K562 (cell line): ENCODE results near the gene RNF144A. TPM values are rescaled to one million over a fixed set of nuclear protein-coding genes. Genes with fewer than 3 reads are reported as not detected.

ENCODE experiments used
- ATAC-seq: fragments of 200-7000 bp; cut with Tn5 transposase; 3 replicates; pipeline ENCODE4 v1.9.1; 2020; ENCODE audit warnings: moderate library complexity
- BruUV-seq: library from RNA; stranded (reverse); fragments of 400-500 nt; replicated peaks from 2 replicates; lab custom pipeline; 2021; lab: Mats Ljungman, UMichigan
- CTCF ChIA-PET: fragments of 300-600 bp; formaldehyde crosslinking; extraction: SDS; loops from one replicate; lab custom pipeline; 2021; ENCODE audit warnings: low intra/inter-chr PET ratio; lab: Yijun Ruan, JAX
- POLR2A ChIA-PET: fragments of 300-600, 350-650 bp; sonication (Branson Sonifier 250); formaldehyde crosslinking; extraction: SDS; loops from one replicate; lab custom pipeline; 2021; ENCODE audit warnings: antibody characterized with exemption, inconsistent platforms; lab: Yijun Ruan, JAX
- DNase-seq, 4 experiments: peaks; one replicate each; pipeline versions ENCODE4 v3.0.0 to v3.0.0-alpha.2; 2011 to 2018; ENCODE audit warnings: low spot score in 3 of 4, mixed read lengths in 3 of 4; ENCODE audit errors: extremely low read depth in 1 of 4
- FAIRE-seq: peaks from 2 replicates; lab custom pipeline; 2011; peaks lifted over from hg19 to GRCh38; lab: Jason Lieb, UNC
- H2AFZ ChIP-seq: 2 replicates; pipeline ENCODE4 v1.6.0; 2011; ENCODE audit warnings: low read depth, low read length, control low read depth, inconsistent platforms
- H3K27ac ChIP-seq: fragments of 200-600 bp; 3 replicates; pipeline ENCODE4 v1.8.0; 2011; ENCODE audit warnings: low read depth, mild to moderate bottlenecking, control low read depth, inconsistent platforms, low read length, moderate library complexity, mixed read lengths; ENCODE audit errors: extremely low read depth
- H3K27me3 ChIP-seq, 2 experiments: fragments of 300-600 bp in 1 of 2; 2 replicates in 1 of 2; 3 replicates in 1 of 2; pipeline versions ENCODE4 v1.6.0 to v1.8.0; 2011; ENCODE audit warnings: inconsistent platforms in 2 of 2, low read length in 2 of 2, mild to moderate bottlenecking in 1 of 2, mixed read lengths in 1 of 2, moderate library complexity in 1 of 2; ENCODE audit not compliant: control insufficient read depth in 2 of 2, insufficient read depth in 2 of 2
- H3K36me3 ChIP-seq: fragments of 300-600 bp; 3 replicates; pipeline ENCODE4 v1.8.0; 2011; ENCODE audit warnings: mild to moderate bottlenecking, low read length, inconsistent platforms; ENCODE audit not compliant: control insufficient read depth, insufficient read depth
- H3K4me1 ChIP-seq, 2 experiments: fragments of 200-600 bp in 1 of 2; replicated peaks in 1 of 2; 2 replicates in 1 of 2; 3 replicates in 1 of 2; pipeline versions ENCODE4 v1.5.1 to v1.8.0; 2011; ENCODE audit warnings: inconsistent platforms in 2 of 2, low read length in 2 of 2, mild to moderate bottlenecking in 1 of 2, mixed read lengths in 1 of 2, moderate library complexity in 1 of 2; ENCODE audit not compliant: control insufficient read depth in 2 of 2, insufficient read depth in 2 of 2
- H3K4me2 ChIP-seq: 2 replicates; pipeline ENCODE4 v1.6.1; 2011; ENCODE audit warnings: low read length, control low read depth, inconsistent platforms, mixed read lengths; ENCODE audit not compliant: insufficient read depth
- H3K4me3 ChIP-seq: fragments of 200-600 bp; sonication (generic), shearing (Covaris generic); 2 replicates; pipeline ENCODE4 v1.5.1; 2016; ENCODE audit warnings: control low read depth, inconsistent platforms
- H3K79me2 ChIP-seq: fragments of 200-600 bp; 3 replicates; pipeline ENCODE4 v1.8.0; 2011; ENCODE audit warnings: low read length, inconsistent platforms; ENCODE audit not compliant: control insufficient read depth, insufficient read depth
- H3K9ac ChIP-seq, 2 experiments: 2 replicates each; pipeline versions ENCODE4 v1.6.0 to v1.6.1; 2011; ENCODE audit warnings: low read depth in 2 of 2, low read length in 2 of 2, control low read depth in 1 of 2, inconsistent platforms in 1 of 2, mild to moderate bottlenecking in 1 of 2, mixed read lengths in 1 of 2; ENCODE audit not compliant: insufficient read depth in 1 of 2
- H3K9me1 ChIP-seq: one replicate; pipeline ENCODE4 v1.6.0; 2011; ENCODE audit warnings: inconsistent platforms, mild to moderate bottlenecking, low read length, moderate library complexity; ENCODE audit not compliant: control insufficient read depth, insufficient read depth
- H3K9me3 ChIP-seq: replicated peaks from 2 replicates; pipeline ENCODE4 v1.5.1; 2011; ENCODE audit warnings: low read depth, low read length, inconsistent platforms; ENCODE audit not compliant: control insufficient read depth, insufficient read depth
- H4K20me1 ChIP-seq: replicated peaks from 2 replicates; pipeline ENCODE4 v1.6.1; 2011; ENCODE audit warnings: low read length, inconsistent platforms, mixed read lengths; ENCODE audit not compliant: control insufficient read depth, insufficient read depth
- CHD4 ChIP-seq: fragments of 200-600 bp; sonication (generic); IDR thresholded peaks from 3 replicates; pipeline ENCODE4 v1.6.1; 2012; ENCODE audit warnings: low read depth, mild to moderate bottlenecking, mixed read lengths, low read length, inconsistent platforms; ENCODE audit not compliant: insufficient read depth, insufficient replicate concordance, poor library complexity, severe bottlenecking
- EP300 ChIP-seq: IDR thresholded peaks from 2 replicates; pipeline ENCODE4 v1.6.1; 2012; ENCODE audit warnings: low read length, improper control_type of control experiment
- MTA3 ChIP-seq: fragments of 450-650 bp; formaldehyde crosslinking; IDR thresholded peaks from 2 replicates; pipeline ENCODE4 v1.6.1; 2017; ENCODE audit warnings: mild to moderate bottlenecking, borderline replicate concordance
- NFXL1 ChIP-seq: fragments of 450-650 bp; formaldehyde crosslinking; IDR thresholded peaks from 2 replicates; pipeline ENCODE4 v1.4.0; 2021; ENCODE audit warnings: mild to moderate bottlenecking
- ZFP1 ChIP-seq: fragments of 450-650 bp; formaldehyde crosslinking; IDR thresholded peaks from 2 replicates; pipeline ENCODE4 v1.4.0; 2020; ENCODE audit warnings: mild to moderate bottlenecking, mixed read lengths
- WGBS: fragments of 100-300 bp; shearing (Covaris generic); methylation state at CpG from one replicate; pipeline ENCODE4 v1.1.6; 2016; ENCODE audit warnings: low coverage, mixed read lengths; ENCODE audit not compliant: insufficient coverage; ENCODE audit errors: missing lambda C conversion rate; 5-methylcytosine and 5-hydroxymethylcytosine counted together
- in situ Hi-C: fragments of 300-500 bp; cut with MboI; formaldehyde crosslinking; loops from 4 replicates; pipeline ENCODE4 v1.15.0; 2018; ENCODE audit warnings: inconsistent platforms, mixed read lengths
- intact Hi-C: fragments of 100-400 bp; cut with micrococcal nuclease; formaldehyde crosslinking; loops from 2 replicates; pipeline ENCODE4 v1.14.2; 2022
- polyA plus RNA-seq, 8 experiments: library from polyadenylated mRNA; depleted of rRNA in 4 of 8; stranded (reverse) in 5 of 8; unstranded in 3 of 8; fragments of >200 nt; fragmentation: Nextera tagmentation in 2 of 8; fragmentation: Illumina TruSeq in 1 of 8; extraction: Ambion mirVana in 2 of 8; extraction: Trizol in 1 of 8; gene quantifications; 2 replicates each; pipeline versions ENCODE4 v1.2.1 to v1.2.3, GENCODE V29; 2011 to 2014; ENCODE audit warnings: inconsistent platforms in 1 of 8, missing spikeins in 1 of 8
- total RNA-seq, 7 experiments: library from RNA; depleted of rRNA in 6 of 7; stranded (reverse); fragments of >200 nt in 6 of 7; fragmentation: Illumina TruSeq in 2 of 7; extraction: Trizol in 2 of 7; gene quantifications; 2 replicates each; pipeline versions ENCODE4 v1.2.1 to v1.2.3, GENCODE V29; 2011 to 2021; ENCODE audit warnings: low replicate concordance in 1 of 7
- TF ChIP-seq, protein P1 (sequence below): sonication (generic); IDR thresholded peaks from 2 replicates; pipeline ENCODE4 v1.6.1; 2016
- TF ChIP-seq, protein P2 (sequence below): fragments of 200-800 bp; sonication (Bioruptor generic); IDR thresholded peaks from 2 replicates; pipeline ENCODE4 v1.6.1; 2016; ENCODE audit warnings: missing genetic modification characterization, missing compliant biosample characterization

RNF144A gene
- total and polyA plus RNA-seq, 9 of the 15 experiments (the other 6 are each of a cell fraction or from before 2014, with no cell fraction given) = 0.96 to 11.3 (median 6.2) TPM

DNA sequence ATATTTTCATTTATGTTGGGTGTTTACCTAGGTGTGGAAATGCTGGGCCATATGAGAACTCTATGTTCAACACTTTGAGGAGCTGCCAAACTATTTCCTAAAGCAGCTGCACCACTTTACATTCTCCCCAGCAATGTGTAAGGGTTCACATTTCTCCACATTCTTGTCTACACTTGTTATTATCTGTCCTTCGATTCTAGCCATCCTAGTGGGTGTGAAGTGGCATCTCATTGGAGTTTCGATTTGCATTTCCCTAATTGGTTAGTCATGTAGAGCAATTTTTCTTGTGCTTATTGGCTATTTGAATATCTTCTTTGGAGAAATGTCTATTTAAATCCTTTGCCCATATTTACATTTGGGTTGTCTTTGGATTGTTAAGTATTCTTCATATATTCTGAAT lies 21.9 kb downstream of the RNF144A start:
- Histone ChIP-seq H3K27ac (no peak overlapping the region), H3K4me2 (no peak overlapping the region), H3K4me1 (no peaks in the 10 kb centered on the region; a peak in 2 of 5 replicates), H3K9me1 (no peaks in the 10 kb centered on the region), H3K9me3 (no peaks in the 10 kb centered on the region), H3K27me3 (no peaks in the 10 kb centered on the region), H3K79me2 (no peaks in the 10 kb centered on the region), H2AFZ (no peak overlapping the region), H3K4me3 (no peak overlapping the region), H3K36me3 (no peaks in the 10 kb centered on the region; the same call in 2 of the 3 replicates), H4K20me1 (0 out of 2 replicates have a peak, but pooled peaks cover 6% of the 10 kb centered on the region), H3K9ac (no peak overlapping the region)
- CTCF ChIA-PET = no interaction called here
- in situ Hi-C loops (no loop called here), intact Hi-C loops (no loop called here)
- WGBS = 8% methylated on average over 2 of the region's 2 CpGs
- ATAC-seq (no peak), DNase-seq (no peak), FAIRE-seq (no peak)
- POLR2A ChIA-PET = no interaction called here
- no TSS peak for BruUV-seq
- TF ChIP-seq NFXL1 (CRISPR knock-in tag) = no peak
- TF ChIP-seq, protein P1, sequence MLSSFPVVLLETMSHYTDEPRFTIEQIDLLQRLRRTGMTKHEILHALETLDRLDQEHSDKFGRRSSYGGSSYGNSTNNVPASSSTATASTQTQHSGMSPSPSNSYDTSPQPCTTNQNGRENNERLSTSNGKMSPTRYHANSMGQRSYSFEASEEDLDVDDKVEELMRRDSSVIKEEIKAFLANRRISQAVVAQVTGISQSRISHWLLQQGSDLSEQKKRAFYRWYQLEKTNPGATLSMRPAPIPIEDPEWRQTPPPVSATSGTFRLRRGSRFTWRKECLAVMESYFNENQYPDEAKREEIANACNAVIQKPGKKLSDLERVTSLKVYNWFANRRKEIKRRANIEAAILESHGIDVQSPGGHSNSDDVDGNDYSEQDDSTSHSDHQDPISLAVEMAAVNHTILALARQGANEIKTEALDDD = no peak
- no peak for TF ChIP-seq EP300
- TF ChIP-seq, protein P2, sequence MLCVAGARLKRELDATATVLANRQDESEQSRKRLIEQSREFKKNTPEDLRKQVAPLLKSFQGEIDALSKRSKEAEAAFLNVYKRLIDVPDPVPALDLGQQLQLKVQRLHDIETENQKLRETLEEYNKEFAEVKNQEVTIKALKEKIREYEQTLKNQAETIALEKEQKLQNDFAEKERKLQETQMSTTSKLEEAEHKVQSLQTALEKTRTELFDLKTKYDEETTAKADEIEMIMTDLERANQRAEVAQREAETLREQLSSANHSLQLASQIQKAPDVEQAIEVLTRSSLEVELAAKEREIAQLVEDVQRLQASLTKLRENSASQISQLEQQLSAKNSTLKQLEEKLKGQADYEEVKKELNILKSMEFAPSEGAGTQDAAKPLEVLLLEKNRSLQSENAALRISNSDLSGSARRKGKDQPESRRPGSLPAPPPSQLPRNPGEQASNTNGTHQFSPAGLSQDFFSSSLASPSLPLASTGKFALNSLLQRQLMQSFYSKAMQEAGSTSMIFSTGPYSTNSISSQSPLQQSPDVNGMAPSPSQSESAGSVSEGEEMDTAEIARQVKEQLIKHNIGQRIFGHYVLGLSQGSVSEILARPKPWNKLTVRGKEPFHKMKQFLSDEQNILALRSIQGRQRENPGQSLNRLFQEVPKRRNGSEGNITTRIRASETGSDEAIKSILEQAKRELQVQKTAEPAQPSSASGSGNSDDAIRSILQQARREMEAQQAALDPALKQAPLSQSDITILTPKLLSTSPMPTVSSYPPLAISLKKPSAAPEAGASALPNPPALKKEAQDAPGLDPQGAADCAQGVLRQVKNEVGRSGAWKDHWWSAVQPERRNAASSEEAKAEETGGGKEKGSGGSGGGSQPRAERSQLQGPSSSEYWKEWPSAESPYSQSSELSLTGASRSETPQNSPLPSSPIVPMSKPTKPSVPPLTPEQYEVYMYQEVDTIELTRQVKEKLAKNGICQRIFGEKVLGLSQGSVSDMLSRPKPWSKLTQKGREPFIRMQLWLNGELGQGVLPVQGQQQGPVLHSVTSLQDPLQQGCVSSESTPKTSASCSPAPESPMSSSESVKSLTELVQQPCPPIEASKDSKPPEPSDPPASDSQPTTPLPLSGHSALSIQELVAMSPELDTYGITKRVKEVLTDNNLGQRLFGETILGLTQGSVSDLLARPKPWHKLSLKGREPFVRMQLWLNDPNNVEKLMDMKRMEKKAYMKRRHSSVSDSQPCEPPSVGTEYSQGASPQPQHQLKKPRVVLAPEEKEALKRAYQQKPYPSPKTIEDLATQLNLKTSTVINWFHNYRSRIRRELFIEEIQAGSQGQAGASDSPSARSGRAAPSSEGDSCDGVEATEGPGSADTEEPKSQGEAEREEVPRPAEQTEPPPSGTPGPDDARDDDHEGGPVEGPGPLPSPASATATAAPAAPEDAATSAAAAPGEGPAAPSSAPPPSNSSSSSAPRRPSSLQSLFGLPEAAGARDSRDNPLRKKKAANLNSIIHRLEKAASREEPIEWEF (CRISPR knock-in tag) = no peak
- no peak for TF ChIP-seq ZFP1 (CRISPR knock-in tag)
- no peak for TF ChIP-seq MTA3
- TF ChIP-seq CHD4 = no peak
